Activated CD4-positive, alpha-beta T cell treated with anti-CD3 and anti-CD28 coated beads, Interleukin-2, amount 50 U/mL, for 16 hours (primary cell): Measurements from ENCODE around the gene ZSWIM7.

ENCODE experiments used
- DNase-seq: peaks from one replicate; pipeline ENCODE4 v3.0.0-alpha.2; 2020

ZSWIM7 gene

GRCh38 chr17:15928286-15928785, 71.2 kb downstream of the ZSWIM7 start:
- no peak for DNase-seq
